ENCODE data around the gene PAK4.

PAK4 gene

GRCh38 chr19:39097721-39098120 lies 27.9 kb upstream of the PAK4 start:
- no peak for TF ChIP-seq CTCF (IDR thresholded peaks at IDR 0.05; ENCODE audit: low read depth, low read length)
- no peak for DNase-seq
- H3K4me3 ChIP-seq (ENCODE audit: low read depth, low read length) = no peak overlapping the region
- no peaks in the 10 kb centered on the region for H3K36me3 ChIP-seq
- no peak overlapping the region for H3K27ac ChIP-seq
- H3K9me3 ChIP-seq (ENCODE audit: severe bottlenecking) = no peaks in the 10 kb centered on the region
- H3K27me3 ChIP-seq (ENCODE audit: insufficient read depth, low read depth, severe bottlenecking) = no peaks in the 10 kb centered on the region

DNA sequence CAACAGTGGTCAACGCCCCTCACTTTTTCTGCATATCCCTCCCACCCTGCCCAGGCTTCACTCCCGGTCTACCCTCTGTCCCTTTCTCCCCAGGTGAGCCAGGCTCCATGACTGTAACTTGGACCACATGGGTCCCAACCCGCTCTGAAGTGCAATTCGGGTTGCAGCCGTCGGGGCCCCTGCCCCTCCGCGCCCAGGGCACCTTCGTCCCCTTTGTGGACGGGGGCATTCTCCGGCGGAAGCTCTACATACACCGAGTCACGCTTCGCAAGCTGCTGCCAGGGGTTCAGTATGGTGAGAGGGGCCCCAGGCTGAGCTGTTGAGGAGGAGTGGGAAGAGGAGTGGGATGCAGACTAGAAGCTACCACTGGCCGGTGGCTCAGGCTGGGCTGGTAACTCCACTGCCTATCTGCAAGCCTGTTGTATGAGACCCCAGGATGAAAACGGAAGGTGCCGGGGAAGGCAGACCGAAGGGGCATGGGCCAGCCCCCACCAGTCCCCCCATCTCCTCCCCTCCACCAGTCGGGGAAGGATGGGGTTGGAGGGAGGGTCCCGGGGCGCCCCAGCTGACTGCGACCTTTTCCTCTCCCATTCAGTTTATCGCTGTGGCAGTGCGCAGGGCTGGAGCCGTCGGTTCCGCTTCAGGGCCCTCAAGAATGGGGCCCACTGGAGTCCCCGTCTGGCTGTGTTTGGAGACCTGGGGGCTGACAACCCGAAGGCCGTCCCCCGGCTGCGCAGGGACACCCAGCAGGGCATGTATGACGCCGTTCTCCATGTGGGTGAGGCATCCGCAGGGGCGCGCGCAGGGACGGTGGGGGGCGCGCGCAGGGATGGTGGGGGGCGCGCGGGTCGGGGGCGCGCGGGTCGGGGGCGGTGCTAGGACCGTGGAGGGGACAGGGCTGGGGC lies 27.0 kb upstream of the PAK4 start:
- Histone ChIP-seq H3K27ac (no peak overlapping the region), H3K36me3 (no peaks in the 10 kb centered on the region), H3K4me3 (ENCODE audit: low read depth, low read length) (no peak overlapping the region), H3K9me3 (ENCODE audit: severe bottlenecking) (no peaks in the 10 kb centered on the region), H3K27me3 (ENCODE audit: insufficient read depth, low read depth, severe bottlenecking) (no peaks in the 10 kb centered on the region)
- DNase-seq = no peak
- no peak for TF ChIP-seq CTCF (IDR thresholded peaks at IDR 0.05; ENCODE audit: low read depth, low read length)

GRCh38 chr19:39099341-39099740 lies 26.2 kb upstream of the PAK4 start:
- no peak overlapping the region for H3K4me3 ChIP-seq (ENCODE audit: low read depth, low read length)
- no peak overlapping the region for H3K27ac ChIP-seq
- TF ChIP-seq CTCF (IDR thresholded peaks at IDR 0.05; ENCODE audit: low read depth, low read length) = no peak

DNA sequence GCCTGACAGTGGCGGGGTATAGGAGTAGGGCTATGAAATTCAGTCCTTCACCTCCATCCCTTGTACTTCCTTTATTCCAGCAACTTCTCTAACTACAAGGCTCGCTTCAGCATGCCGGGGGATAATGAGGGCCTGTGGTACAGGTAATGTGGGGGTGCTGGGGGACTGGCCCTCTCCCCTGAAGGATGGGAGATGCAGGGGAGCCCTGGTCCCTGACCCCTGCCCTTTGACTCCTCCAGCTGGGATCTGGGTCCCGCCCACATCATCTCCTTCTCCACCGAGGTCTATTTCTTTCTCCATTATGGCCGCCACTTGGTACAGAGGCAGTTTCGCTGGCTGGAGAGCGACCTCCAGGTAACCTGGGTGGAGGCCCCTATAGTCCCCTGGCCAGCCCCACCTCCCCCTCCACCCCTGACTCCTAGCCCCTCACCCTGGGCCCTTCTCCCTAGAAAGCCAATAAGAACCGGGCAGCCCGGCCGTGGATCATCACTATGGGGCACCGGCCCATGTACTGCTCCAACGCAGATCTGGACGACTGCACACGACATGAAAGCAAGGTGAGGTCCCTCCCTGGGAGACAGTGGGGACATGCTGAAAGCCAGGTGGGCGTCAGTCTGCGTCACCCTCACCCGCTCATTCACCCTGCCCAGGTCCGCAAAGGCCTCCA lies 25.0 kb upstream of the PAK4 start:
- no peak overlapping the region for H3K27ac ChIP-seq
- no peak overlapping the region for H3K4me3 ChIP-seq (ENCODE audit: low read depth, low read length)
- H3K36me3 ChIP-seq = no peaks in the 10 kb centered on the region
- no peaks in the 10 kb centered on the region for H3K27me3 ChIP-seq (ENCODE audit: insufficient read depth, low read depth, severe bottlenecking)
- TF ChIP-seq CTCF (IDR thresholded peaks at IDR 0.05; ENCODE audit: low read depth, low read length) = no peak
- DNase-seq = no peak
- H3K9me3 ChIP-seq (ENCODE audit: severe bottlenecking) = no peaks in the 10 kb centered on the region

More at GRCh38 chr19:39099341-39099740, 26.2 kb upstream of the PAK4 start:
- no peaks in the 10 kb centered on the region for H3K9me3 ChIP-seq (ENCODE audit: severe bottlenecking)
- H3K36me3 ChIP-seq = no peaks in the 10 kb centered on the region
- no peak for DNase-seq
- no peaks in the 10 kb centered on the region for H3K27me3 ChIP-seq (ENCODE audit: insufficient read depth, low read depth, severe bottlenecking)

GRCh38 chr19:39103151-39103550 lies 22.4 kb upstream of the PAK4 start:
- no peaks in the 10 kb centered on the region for H3K9me3 ChIP-seq (ENCODE audit: severe bottlenecking)
- H3K36me3 ChIP-seq = no peaks in the 10 kb centered on the region
- DNase-seq = no peak
- H3K27me3 ChIP-seq (ENCODE audit: insufficient read depth, low read depth, severe bottlenecking) = no peaks in the 10 kb centered on the region
- H3K27ac ChIP-seq = no peak overlapping the region
- no peak for TF ChIP-seq CTCF (IDR thresholded peaks at IDR 0.05; ENCODE audit: low read depth, low read length)
- no peak overlapping the region for H3K4me3 ChIP-seq (ENCODE audit: low read depth, low read length)
